Tongue (tissue), 2 donors: Measurements from ENCODE around the gene TBL3. TPM values are rescaled to one million over a fixed set of nuclear protein-coding genes. Genes with fewer than 3 reads are reported as not detected.
"Not testable (repeated sequence)": the region's sequence is repeated elsewhere in the genome, so short reads cannot be mapped to it uniquely, and the experiment has no call there.

Source experiments
- DNase-seq: peaks from one replicate; pipeline ENCODE4 v3.0.0-alpha.2; 2015
- total RNA-seq: library from RNA; depleted of rRNA; stranded (reverse); fragments of >200 nt; gene quantifications from one replicate; pipeline ENCODE4 v1.2.3, GENCODE V29; 2014

The TBL3 gene
- total RNA-seq: 21.7 TPM

GRCh38 chr16:1971796-1972489 lies at the start of gene TBL3:
TBL3 (plus strand) TSS chr16:1972053; CDS start chr16:1972165, 112 bp downstream.
- DNase-seq: peak; percentile 97

- no peak for DNase-seq
These were observed 49.5 kb upstream of the TBL3 start for GRCh38 chr16:1922357-1922756.

GRCh38 chr16:1923299-1924034 lies 48.4 kb upstream of the TBL3 start:
- peak; percentile 83 for DNase-seq

- no peak for DNase-seq
These were observed 47.8 kb upstream of the TBL3 start for GRCh38 chr16:1924095-1924494.

- no peak for DNase-seq
These were observed 45.6 kb upstream of the TBL3 start for GRCh38 chr16:1926271-1926670.

GRCh38 chr16:1929105-1929504 lies 42.7 kb upstream of the TBL3 start:
- no peak for DNase-seq

GRCh38 chr16:1929578-1930337 lies 42.1 kb upstream of the TBL3 start:
- peak; percentile 94 for DNase-seq

DNA sequence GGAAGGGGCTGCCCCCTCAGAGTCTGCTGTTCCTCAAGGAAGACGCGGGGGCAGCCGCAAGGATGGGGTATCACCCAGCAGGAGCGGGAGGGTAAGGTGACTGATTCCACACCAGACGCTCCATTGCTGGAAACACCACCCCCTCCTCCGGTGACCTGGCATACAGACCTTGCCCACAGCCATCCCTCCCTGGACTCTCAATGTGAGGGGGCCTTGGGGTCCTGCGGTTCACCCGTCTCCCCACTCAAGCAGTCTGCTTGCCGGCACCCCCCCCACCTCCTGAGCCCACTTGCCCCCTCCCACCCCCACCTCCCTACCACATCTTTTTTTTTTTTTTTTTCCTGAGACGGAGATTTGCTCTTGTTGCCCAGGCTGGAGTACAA lies 41.5 kb upstream of the TBL3 start:
- DNase-seq: no peak

DNA sequence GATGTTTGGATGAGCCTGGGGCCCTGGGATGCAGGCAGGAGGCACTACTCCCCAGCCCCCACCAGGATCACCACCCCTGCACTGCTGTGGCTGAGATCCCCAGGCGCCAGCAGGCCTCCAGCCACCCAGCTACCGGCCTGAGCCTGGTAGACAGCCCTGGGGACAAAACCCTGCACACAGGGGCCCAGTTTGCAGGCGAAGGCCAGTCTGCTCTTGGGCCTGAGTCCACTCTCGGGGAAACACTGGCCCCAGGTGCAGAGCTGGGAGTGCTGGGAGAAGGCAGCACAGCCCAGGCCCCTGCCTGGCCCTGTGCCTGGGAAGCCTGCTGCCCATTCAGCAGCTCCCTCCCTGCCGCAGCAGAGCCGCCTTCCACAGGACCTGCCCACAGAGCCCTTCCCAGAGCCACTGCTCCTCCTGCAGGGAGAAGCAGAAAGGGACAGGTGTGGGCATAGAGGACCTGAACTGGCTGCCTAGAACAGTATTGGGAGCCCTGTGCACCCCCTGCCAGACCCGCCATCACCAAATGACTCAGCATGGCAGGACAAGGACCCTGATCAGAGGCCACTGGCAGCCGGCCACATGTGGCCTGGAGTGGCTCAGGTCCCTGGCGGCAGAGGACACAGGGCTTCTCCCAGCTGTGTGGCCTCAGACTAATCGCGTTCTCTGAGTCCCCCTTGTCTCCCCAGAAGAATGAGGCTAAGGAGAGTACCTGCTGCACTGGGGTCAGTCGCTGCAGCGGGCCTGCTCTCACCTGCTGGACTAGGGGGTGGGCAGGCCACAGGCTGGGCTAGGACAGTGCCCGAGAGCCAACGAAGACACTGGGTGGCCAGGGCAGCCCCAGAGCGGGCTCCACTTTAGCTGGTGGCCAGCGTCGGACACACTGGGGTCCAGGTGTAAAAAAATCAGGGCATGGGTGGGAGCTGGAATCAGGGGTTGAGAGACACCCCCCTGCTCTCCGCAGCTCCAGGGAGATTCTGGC lies 39.5 kb upstream of the TBL3 start:
- DNase-seq: no peak

DNA sequence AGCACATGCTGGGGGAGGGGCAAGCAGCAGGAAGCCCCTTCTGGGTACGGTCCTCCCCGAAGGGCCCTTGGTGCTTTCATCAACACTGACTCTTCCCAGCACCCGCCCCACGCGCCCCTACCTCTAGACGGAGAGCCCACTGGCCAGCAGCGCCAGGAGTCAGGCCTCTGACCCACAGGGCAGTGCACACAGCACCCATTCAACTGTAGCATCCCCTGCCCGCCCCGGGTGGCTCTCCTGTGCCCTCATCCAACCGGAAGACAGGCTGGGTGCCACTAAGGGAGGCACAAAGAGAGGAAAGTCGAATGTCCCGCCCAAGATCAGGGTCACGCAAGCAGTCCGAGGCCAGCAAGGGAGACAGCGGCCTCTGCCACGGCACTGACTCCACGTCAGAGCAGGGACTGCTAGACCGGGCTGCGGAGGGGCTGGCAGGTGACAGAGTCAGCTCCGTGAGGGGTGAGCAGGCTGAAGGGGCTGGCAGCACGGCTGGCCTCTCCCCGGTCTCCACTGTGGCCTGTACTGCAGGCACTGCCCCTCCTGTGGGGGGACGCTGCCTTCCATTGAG lies 38.7 kb upstream of the TBL3 start:
- no peak for DNase-seq

GRCh38 chr16:1936945-1937479 lies 34.8 kb upstream of the TBL3 start:
- DNase-seq: no peak

- DNase-seq: no peak
These were observed 33.5 kb upstream of the TBL3 start for GRCh38 chr16:1938316-1938715.

GRCh38 chr16:1938910-1939309 lies 32.9 kb upstream of the TBL3 start:
- DNase-seq: no peak

GRCh38 chr16:1939833-1940232 lies 32.0 kb upstream of the TBL3 start:
- not testable (repeated sequence) for DNase-seq

- DNase-seq: no peak
These were observed 31.3 kb upstream of the TBL3 start for GRCh38 chr16:1940273-1941161.

DNA sequence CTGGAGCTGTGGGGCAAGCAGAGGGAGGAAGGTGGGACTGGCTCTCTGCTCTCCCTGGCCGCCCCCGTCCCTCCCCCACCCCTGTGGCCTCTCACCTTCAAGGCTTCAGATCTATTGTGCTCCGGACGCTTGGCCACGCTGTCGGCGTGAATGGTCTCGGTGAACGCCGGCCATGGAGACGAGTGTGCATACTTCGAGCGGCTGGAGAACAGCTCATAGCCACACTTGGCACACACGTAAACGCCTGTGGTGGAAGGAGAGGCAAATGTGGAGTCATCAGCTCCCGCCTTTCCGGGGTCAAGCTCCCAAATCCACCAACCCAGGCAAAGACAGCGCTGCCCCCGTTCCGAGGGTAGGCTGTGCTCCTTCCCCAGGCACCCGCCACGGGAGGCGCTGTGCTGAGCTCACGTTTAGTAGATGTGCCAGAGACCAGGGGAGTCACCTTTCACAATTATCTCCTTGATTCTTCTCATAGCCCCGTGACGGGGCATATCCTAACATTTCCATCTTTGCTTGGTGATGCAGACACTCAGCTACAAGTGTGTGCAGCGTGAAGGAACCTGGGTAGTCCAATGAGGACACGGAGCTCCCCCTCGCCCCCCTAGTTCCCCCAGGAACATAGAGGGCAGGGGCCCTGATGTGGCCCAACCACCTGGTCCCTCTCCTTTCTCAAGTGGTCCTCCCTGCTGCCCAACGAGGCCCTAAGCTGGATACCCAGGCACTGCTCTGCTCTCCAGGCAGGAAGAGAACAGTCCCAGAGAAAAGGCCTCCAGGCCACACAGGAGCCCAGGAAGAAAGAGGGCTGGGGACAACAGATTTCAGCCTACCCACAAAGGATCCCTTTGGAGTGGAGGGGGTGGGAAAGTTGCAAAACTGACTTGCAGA lies 30.4 kb upstream of the TBL3 start:
- no peak for DNase-seq

DNA sequence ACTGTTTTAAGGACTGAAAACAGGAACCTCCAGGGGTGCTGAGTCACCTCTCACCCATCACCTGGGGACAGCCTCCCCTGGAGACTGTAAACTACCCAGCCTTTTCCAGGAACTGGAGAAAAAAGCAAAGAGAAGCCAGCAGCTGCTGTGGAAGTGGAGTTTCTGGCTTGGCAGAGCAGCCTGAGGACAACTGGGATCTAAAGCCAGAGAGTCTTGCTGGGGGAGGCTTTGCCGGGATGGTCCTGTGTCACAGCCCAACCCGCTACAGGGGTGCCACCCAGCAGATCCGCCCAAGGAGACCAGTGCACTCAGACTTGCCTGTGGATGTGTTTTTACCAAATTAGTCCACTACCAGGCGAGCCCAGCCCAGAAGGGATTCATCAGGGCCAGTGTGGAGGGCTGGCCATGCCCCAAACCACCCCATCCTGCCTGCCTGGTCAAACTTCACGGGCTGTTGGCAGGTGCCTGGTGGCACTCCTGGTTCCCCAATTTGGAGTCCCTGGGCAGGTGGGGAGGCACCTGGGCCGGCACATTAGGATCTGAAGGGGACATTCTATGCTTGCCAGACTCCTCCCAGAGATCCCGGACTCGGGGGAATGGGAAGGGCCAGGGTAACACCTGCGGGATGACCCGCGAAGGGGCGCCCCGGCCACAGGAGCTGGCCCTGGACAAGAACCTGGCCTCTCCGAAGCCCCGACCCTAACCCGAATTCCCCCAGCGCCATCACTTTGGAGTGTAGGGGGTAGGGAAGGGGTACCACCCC lies 29.6 kb upstream of the TBL3 start:
- DNase-seq: peak; percentile 29
